Measurements from ENCODE around the gene USP44. TPM values are rescaled to one million over a fixed set of nuclear protein-coding genes. Genes with fewer than 3 reads are reported as not detected.

Gene USP44
- total RNA-seq, 2 experiments from 2014 or later = 6.6 to 7.6 TPM

- H3K27me3 Mint-ChIP-seq (ENCODE audit: low read depth) = no peaks in the 10 kb centered on the region
- H3K4me3 Mint-ChIP-seq = no peak overlapping the region
- no peak for DNase-seq
- peaks cover 6% of the 10 kb centered on the region for H3K36me3 Mint-ChIP-seq (ENCODE audit: low read depth)
- CTCF ChIA-PET = no interaction called here
- H3K27ac Mint-ChIP-seq = no peak overlapping the region
- peaks cover 7% of the 10 kb centered on the region for H3K4me1 Mint-ChIP-seq (ENCODE audit: low read depth)
- intact Hi-C loops (cut with micrococcal nuclease) = no loop called here
- H3K9me3 Mint-ChIP-seq = no peaks in the 10 kb centered on the region
These were observed 30.5 kb downstream of the USP44 start for GRCh38 chr12:95520816-95521215.

GRCh38 chr12:95518944-95519343, 32.3 kb downstream of the USP44 start:
- intact Hi-C loops (cut with micrococcal nuclease) = no loop called here
- Mint-ChIP-seq H3K27ac (no peak overlapping the region), H3K4me3 (no peak overlapping the region), H3K9me3 (no peaks in the 10 kb centered on the region), H3K27me3 (ENCODE audit: low read depth) (no peaks in the 10 kb centered on the region), H3K36me3 (ENCODE audit: low read depth) (peaks cover 10% of the 10 kb centered on the region), H3K4me1 (ENCODE audit: low read depth) (peaks cover 7% of the 10 kb centered on the region)
- CTCF ChIA-PET = interaction anchor here (1.3 kb wide), 1 partner anchor 15 kb away, joined by 9 read pairs; no protein-coding TSS in a partner anchor
- no peak for DNase-seq

GRCh38 chr12:95517246-95517645, 34.0 kb downstream of the USP44 start:
- H3K4me3 Mint-ChIP-seq = no peak overlapping the region
- CTCF ChIA-PET = no interaction called here
- peaks cover 7% of the 10 kb centered on the region for H3K4me1 Mint-ChIP-seq (ENCODE audit: low read depth)
- peaks cover 20% of the 10 kb centered on the region for H3K36me3 Mint-ChIP-seq (ENCODE audit: low read depth)
- no peaks in the 10 kb centered on the region for H3K27me3 Mint-ChIP-seq (ENCODE audit: low read depth)
- DNase-seq = no peak
- H3K27ac Mint-ChIP-seq = peak overlapping the region; percentile 8
- intact Hi-C loops (cut with micrococcal nuclease) = no loop called here
- no peaks in the 10 kb centered on the region for H3K9me3 Mint-ChIP-seq

- no peaks in the 10 kb centered on the region for H3K27me3 Mint-ChIP-seq (ENCODE audit: low read depth)
- H3K27ac Mint-ChIP-seq = peak overlapping the region; percentile 1
- no peak for DNase-seq
- H3K4me1 Mint-ChIP-seq (ENCODE audit: low read depth) = peaks cover 7% of the 10 kb centered on the region
- CTCF ChIA-PET = no interaction called here
- intact Hi-C loops (cut with micrococcal nuclease) = no loop called here
- H3K4me3 Mint-ChIP-seq = no peak overlapping the region
- H3K9me3 Mint-ChIP-seq = no peaks in the 10 kb centered on the region
- peaks cover 24% of the 10 kb centered on the region for H3K36me3 Mint-ChIP-seq (ENCODE audit: low read depth)
These were observed 34.5 kb downstream of the USP44 start for GRCh38 chr12:95516757-95517156.

GRCh38 chr12:95515197-95515596, 36.1 kb downstream of the USP44 start:
- peaks cover 21% of the 10 kb centered on the region for H3K36me3 Mint-ChIP-seq (ENCODE audit: low read depth)
- CTCF ChIA-PET = interaction anchor here (0.8 kb wide), 1 partner anchor 19 kb away, joined by 5 read pairs; no protein-coding TSS in a partner anchor
- H3K4me1 Mint-ChIP-seq (ENCODE audit: low read depth) = peaks cover 7% of the 10 kb centered on the region
- H3K9me3 Mint-ChIP-seq = no peaks in the 10 kb centered on the region
- intact Hi-C loops (cut with micrococcal nuclease) = no loop called here
- H3K27me3 Mint-ChIP-seq (ENCODE audit: low read depth) = no peaks in the 10 kb centered on the region
- no peak overlapping the region for H3K27ac Mint-ChIP-seq
- H3K4me3 Mint-ChIP-seq = no peak overlapping the region
- DNase-seq = no peak

- CTCF ChIA-PET = interaction anchor here (0.7 to 0.9 kb wide), 2 partner anchors 21 to 26 kb away, joined by 3 read pairs; no protein-coding TSS in a partner anchor
- Mint-ChIP-seq H3K27me3 (ENCODE audit: low read depth) (no peaks in the 10 kb centered on the region), H3K27ac (no peak overlapping the region), H3K9me3 (no peaks in the 10 kb centered on the region), H3K4me3 (no peak overlapping the region), H3K4me1 (ENCODE audit: low read depth) (peaks cover 7% of the 10 kb centered on the region), H3K36me3 (ENCODE audit: low read depth) (peaks cover 32% of the 10 kb centered on the region)
- intact Hi-C loops (cut with micrococcal nuclease) = no loop called here
- DNase-seq = no peak
These were observed 37.7 kb downstream of the USP44 start for GRCh38 chr12:95513599-95513998.

- Mint-ChIP-seq H3K27me3 (ENCODE audit: low read depth) (no peaks in the 10 kb centered on the region), H3K27ac (no peak overlapping the region), H3K9me3 (no peaks in the 10 kb centered on the region), H3K4me3 (no peak overlapping the region), H3K4me1 (ENCODE audit: low read depth) (peaks cover 7% of the 10 kb centered on the region), H3K36me3 (ENCODE audit: low read depth) (peaks cover 35% of the 10 kb centered on the region)
- CTCF ChIA-PET = interaction anchor here (0.6 kb wide), 1 partner anchor 16 kb away, joined by 4 read pairs; no protein-coding TSS in a partner anchor
- intact Hi-C loops (cut with micrococcal nuclease) = loop anchor here (2.0 kb wide), 1 partner anchor 21 kb away; no protein-coding TSS in a partner anchor
- no peak for DNase-seq
These were observed 39.3 kb downstream of the USP44 start for GRCh38 chr12:95511977-95512376.

GRCh38 chr12:95509300-95509699, 42.0 kb downstream of the USP44 start:
- no peak overlapping the region for H3K4me3 Mint-ChIP-seq
- no peaks in the 10 kb centered on the region for H3K27me3 Mint-ChIP-seq (ENCODE audit: low read depth)
- intact Hi-C loops (cut with micrococcal nuclease) = no loop called here
- H3K36me3 Mint-ChIP-seq (ENCODE audit: low read depth) = peaks cover 48% of the 10 kb centered on the region
- DNase-seq = no peak
- H3K27ac Mint-ChIP-seq = no peak overlapping the region
- H3K9me3 Mint-ChIP-seq = no peaks in the 10 kb centered on the region
- CTCF ChIA-PET = interaction anchor here (0.6 to 1.3 kb wide), 3 partner anchors 25 to 539 kb away, joined by 3 read pairs; no protein-coding TSS in a partner anchor
- H3K4me1 Mint-ChIP-seq (ENCODE audit: low read depth) = no peaks in the 10 kb centered on the region

GRCh38 chr12:95506707-95507523, 44.4 kb downstream of the USP44 start:
- H3K9me3 Mint-ChIP-seq = no peaks in the 10 kb centered on the region
- CTCF ChIA-PET = interaction anchor here (0.6 to 0.7 kb wide), 2 partner anchors 33 to 116 kb away, joined by 3 to 4 read pairs; no protein-coding TSS in a partner anchor
- no peak overlapping the region for H3K4me3 Mint-ChIP-seq

GRCh38 chr12:95505039-95505438, 46.2 kb downstream of the USP44 start:
- intact Hi-C loops (cut with micrococcal nuclease) = no loop called here
- Mint-ChIP-seq H3K36me3 (ENCODE audit: low read depth) (peaks cover 51% of the 10 kb centered on the region), H3K9me3 (no peaks in the 10 kb centered on the region), H3K4me1 (ENCODE audit: low read depth) (peaks cover 17% of the 10 kb centered on the region), H3K27me3 (ENCODE audit: low read depth) (no peaks in the 10 kb centered on the region), H3K27ac (no peak overlapping the region), H3K4me3 (no peak overlapping the region)
- no peak for DNase-seq
- CTCF ChIA-PET = no interaction called here

More at GRCh38 chr12:95506707-95507523, 44.4 kb downstream of the USP44 start:
- H3K27ac Mint-ChIP-seq = no peak overlapping the region
- H3K36me3 Mint-ChIP-seq (ENCODE audit: low read depth) = peaks cover 49% of the 10 kb centered on the region
- no peak for DNase-seq
- no peaks in the 10 kb centered on the region for H3K27me3 Mint-ChIP-seq (ENCODE audit: low read depth)
- intact Hi-C loops (cut with micrococcal nuclease) = no loop called here
- peaks cover 10% of the 10 kb centered on the region for H3K4me1 Mint-ChIP-seq (ENCODE audit: low read depth)

- no peak for DNase-seq
- Mint-ChIP-seq H3K4me1 (ENCODE audit: low read depth) (peaks cover 24% of the 10 kb centered on the region), H3K27me3 (ENCODE audit: low read depth) (no peaks in the 10 kb centered on the region), H3K4me3 (no peak overlapping the region), H3K9me3 (no peaks in the 10 kb centered on the region), H3K36me3 (ENCODE audit: low read depth) (peaks cover 55% of the 10 kb centered on the region), H3K27ac (no peak overlapping the region)
- CTCF ChIA-PET = no interaction called here
- intact Hi-C loops (cut with micrococcal nuclease) = no loop called here
These were observed 47.1 kb downstream of the USP44 start for GRCh38 chr12:95504140-95504539.

GRCh38 chr12:95499772-95500171, 51.5 kb downstream of the USP44 start:
- no peak overlapping the region for H3K27ac Mint-ChIP-seq
- no peaks in the 10 kb centered on the region for H3K9me3 Mint-ChIP-seq
- no peaks in the 10 kb centered on the region for H3K27me3 Mint-ChIP-seq (ENCODE audit: low read depth)
- intact Hi-C loops (cut with micrococcal nuclease) = loop anchor here (2.0 kb wide), 1 partner anchor 21 kb away; no protein-coding TSS in a partner anchor
- no peak overlapping the region for H3K4me3 Mint-ChIP-seq
- peaks cover 29% of the 10 kb centered on the region for H3K4me1 Mint-ChIP-seq (ENCODE audit: low read depth)
- peaks cover 69% of the 10 kb centered on the region for H3K36me3 Mint-ChIP-seq (ENCODE audit: low read depth)
- DNase-seq = no peak
- CTCF ChIA-PET = no interaction called here

GRCh38 chr12:95498968-95499367, 52.3 kb downstream of the USP44 start:
- peaks cover 29% of the 10 kb centered on the region for H3K4me1 Mint-ChIP-seq (ENCODE audit: low read depth)
- peaks cover 65% of the 10 kb centered on the region for H3K36me3 Mint-ChIP-seq (ENCODE audit: low read depth)
- H3K9me3 Mint-ChIP-seq = no peaks in the 10 kb centered on the region
- CTCF ChIA-PET = interaction anchor here (1.0 kb wide), 1 partner anchor 15 kb away, joined by 6 read pairs; no protein-coding TSS in a partner anchor
- H3K27me3 Mint-ChIP-seq (ENCODE audit: low read depth) = no peaks in the 10 kb centered on the region
- DNase-seq = no peak
- H3K4me3 Mint-ChIP-seq = no peak overlapping the region
- intact Hi-C loops (cut with micrococcal nuclease) = loop anchor here (2.0 kb wide), 1 partner anchor 20 kb away; no protein-coding TSS in a partner anchor
- no peak overlapping the region for H3K27ac Mint-ChIP-seq
